Caco-2 (cell line): Measurements from ENCODE around the gene SDHB. TPM values are rescaled to one million over a fixed set of nuclear protein-coding genes. Genes with fewer than 3 reads are reported as not detected.

Experiments used
- BruUV-seq: library from RNA; stranded (reverse); fragments of 400-500 nt; replicated peaks from 2 replicates; lab custom pipeline; 2021; lab: Mats Ljungman, UMichigan
- CTCF ChIA-PET: fragments of 300-600 bp; sonication (Branson Sonifier 250); formaldehyde crosslinking; loops from one replicate; lab custom pipeline; 2022; ENCODE audit warnings: antibody characterized with exemption; lab: Charles Lee
- POLR2A ChIA-PET: fragments of 300-600 bp; sonication (Branson Sonifier 250); formaldehyde crosslinking; loops from one replicate; lab custom pipeline; 2022; ENCODE audit warnings: antibody characterized with exemption; lab: Charles Lee
- DNase-seq, 2 experiments: peaks; one replicate each; pipeline versions ENCODE4 v3.0.0 to v3.0.0-alpha.2; 2020 to 2022
- H3K27me3 ChIP-seq: replicated peaks from 2 replicates; pipeline ENCODE4 v1.6.0; 2011; ENCODE audit warnings: low read length; ENCODE audit not compliant: control insufficient read depth, insufficient read depth
- H3K36me3 ChIP-seq: 2 replicates; pipeline ENCODE4 v1.5.1; 2011; ENCODE audit warnings: low read length; ENCODE audit not compliant: control insufficient read depth, insufficient read depth
- H3K4me1 ChIP-seq: fragments of 250-450 bp; sonication (Bioruptor Pico); 2 replicates; pipeline ENCODE4 v1.5.1; 2020; ENCODE audit warnings: mild to moderate bottlenecking
- H3K4me3 ChIP-seq: 2 replicates; pipeline ENCODE4 v1.5.1; 2011; ENCODE audit warnings: low read depth, mild to moderate bottlenecking, control low read depth, low read length
- H3K9me3 ChIP-seq: fragments of 250-450 bp; sonication (Bioruptor Pico); 2 replicates; pipeline ENCODE4 v1.5.1; 2020; ENCODE audit warnings: mild to moderate bottlenecking, moderate library complexity
- H3K27ac Mint-ChIP-seq: one replicate; pipeline ENCODE4 v1.8.0; 2022; ENCODE audit warnings: mixed read lengths; ENCODE audit not compliant: unreplicated experiment
- H3K27me3 Mint-ChIP-seq: one replicate; pipeline ENCODE4 v1.8.0; 2022; ENCODE audit warnings: mixed read lengths; ENCODE audit not compliant: insufficient read depth, unreplicated experiment
- H3K36me3 Mint-ChIP-seq: one replicate; pipeline ENCODE4 v1.8.0; 2022; ENCODE audit warnings: mild to moderate bottlenecking, mixed read lengths; ENCODE audit not compliant: insufficient read depth, unreplicated experiment
- H3K4me1 Mint-ChIP-seq: one replicate; pipeline ENCODE4 v1.8.0; 2022; ENCODE audit warnings: low read depth, mixed read lengths; ENCODE audit not compliant: unreplicated experiment
- H3K4me3 Mint-ChIP-seq: one replicate; pipeline ENCODE4 v1.8.0; 2022; ENCODE audit warnings: mild to moderate bottlenecking, moderate library complexity, mixed read lengths; ENCODE audit not compliant: unreplicated experiment
- H3K9me3 Mint-ChIP-seq: one replicate; pipeline ENCODE4 v1.8.0; 2022; ENCODE audit warnings: mixed read lengths; ENCODE audit not compliant: unreplicated experiment
- CTCF ChIP-seq, 2 experiments: fragments of 200-600 bp in 1 of 2; IDR thresholded peaks; 1 replicate in 1 of 2; 2 replicates in 1 of 2; pipeline versions ENCODE4 v1.5.1 to v1.8.0; 2011 to 2022; ENCODE audit warnings: antibody characterized with exemption in 1 of 2, control low read depth in 1 of 2, inconsistent platforms in 1 of 2, low read depth in 1 of 2, low read length in 1 of 2, mild to moderate bottlenecking in 1 of 2, moderate library complexity in 1 of 2; ENCODE audit not compliant: insufficient read depth in 1 of 2, severe bottlenecking in 1 of 2, unreplicated experiment in 1 of 2
- intact Hi-C: fragments of 100-400 bp; cut with micrococcal nuclease; formaldehyde crosslinking; loops from one replicate; pipeline ENCODE4 v1.10.0; 2022; ENCODE audit not compliant: unreplicated experiment
- total RNA-seq: library from RNA; stranded (reverse); gene quantifications from 2 replicates; pipeline ENCODE4 v1.2.3, GENCODE V29; 2022

SDHB gene
- total RNA-seq, 1 experiment from 2014 or later, result 91.5 TPM

GRCh38 chr1:17071794-17072193 is 18.0 kb upstream of the SDHB start:
- H3K27me3 ChIP-seq, result no peaks in the 10 kb centered on the region
- H3K27ac Mint-ChIP-seq, result no peak overlapping the region
- H3K4me3 ChIP-seq, result no peak overlapping the region
- H3K4me1 Mint-ChIP-seq, result no peaks in the 10 kb centered on the region
- intact Hi-C loops, result no loop called here
- no peak overlapping the region for H3K4me3 Mint-ChIP-seq
- no peaks in the 10 kb centered on the region for H3K9me3 Mint-ChIP-seq
- ChIA-PET POLR2A (no interaction called here), CTCF (no interaction called here)
- no peaks in the 10 kb centered on the region for H3K36me3 Mint-ChIP-seq
- H3K4me1 ChIP-seq, result no peaks in the 10 kb centered on the region
- BruUV-seq, result no TSS peak
- no peaks in the 10 kb centered on the region for H3K36me3 ChIP-seq
- no peak for TF ChIP-seq CTCF (IDR thresholded peaks at IDR 0.05; ENCODE audit: insufficient read depth in 1 of 2, low read depth in 1 of 2, low read length in 1 of 2, severe bottlenecking in 1 of 2, unreplicated experiment in 1 of 2)
- no peaks in the 10 kb centered on the region for H3K9me3 ChIP-seq
- DNase-seq, result no peak
- H3K27me3 Mint-ChIP-seq, result no peaks in the 10 kb centered on the region

GRCh38 chr1:17070163-17070525 is 16.3 kb upstream of the SDHB start:
- Mint-ChIP-seq H3K9me3 (no peaks in the 10 kb centered on the region), H3K27me3 (no peaks in the 10 kb centered on the region), H3K27ac (no peak overlapping the region), H3K36me3 (no peaks in the 10 kb centered on the region), H3K4me3 (no peak overlapping the region), H3K4me1 (no peaks in the 10 kb centered on the region)
- no peak overlapping the region for H3K4me3 ChIP-seq
- no TSS peak for BruUV-seq
- H3K36me3 ChIP-seq, result no peaks in the 10 kb centered on the region
- no peaks in the 10 kb centered on the region for H3K9me3 ChIP-seq
- ChIA-PET CTCF (no interaction called here), POLR2A (no interaction called here)
- intact Hi-C loops, result no loop called here
- no peaks in the 10 kb centered on the region for H3K27me3 ChIP-seq
- no peak for DNase-seq
- no peaks in the 10 kb centered on the region for H3K4me1 ChIP-seq
- no peak for TF ChIP-seq CTCF (IDR thresholded peaks at IDR 0.05; ENCODE audit: insufficient read depth in 1 of 2, low read depth in 1 of 2, low read length in 1 of 2, severe bottlenecking in 1 of 2, unreplicated experiment in 1 of 2)

- CTCF ChIA-PET, result interaction anchor here (0.6 kb wide), 1 partner anchor 550 kb away, joined by 3 read pairs; no protein-coding TSS in a partner anchor
- H3K4me3 ChIP-seq, result no peak overlapping the region
- no peaks in the 10 kb centered on the region for H3K36me3 ChIP-seq
- no peak for DNase-seq
- Mint-ChIP-seq H3K27me3 (no peaks in the 10 kb centered on the region), H3K4me1 (no peaks in the 10 kb centered on the region), H3K9me3 (no peaks in the 10 kb centered on the region), H3K36me3 (no peaks in the 10 kb centered on the region), H3K27ac (no peak overlapping the region), H3K4me3 (no peak overlapping the region)
- no peaks in the 10 kb centered on the region for H3K27me3 ChIP-seq
- no peaks in the 10 kb centered on the region for H3K4me1 ChIP-seq
- POLR2A ChIA-PET, result no interaction called here
- no peak for TF ChIP-seq CTCF (IDR thresholded peaks at IDR 0.05; ENCODE audit: insufficient read depth in 1 of 2, low read depth in 1 of 2, low read length in 1 of 2, severe bottlenecking in 1 of 2, unreplicated experiment in 1 of 2)
- H3K9me3 ChIP-seq, result peaks cover 4% of the 10 kb centered on the region; the same call in 1 of the 2 replicates
- intact Hi-C loops, result no loop called here
- no TSS peak for BruUV-seq
Measured at GRCh38 chr1:17069452-17070162, 15.8 kb upstream of the SDHB start.
